PFSK-1 (cell line): Measurements from ENCODE around the gene SLC9A9.

ENCODE experiments used
- FOXP2 ChIP-seq: optimal IDR thresholded peaks from 2 replicates; pipeline ENCODE3; 2011; ENCODE audit warnings: borderline replicate concordance, control low read depth, inconsistent platforms; ENCODE audit not compliant: insufficient read depth; ENCODE audit errors: extremely low read length, extremely low read depth
- POLR2AphosphoS5 ChIP-seq: IDR thresholded peaks from 2 replicates; pipeline ENCODE4 v1.6.1; 2012; ENCODE audit warnings: low read depth, mild to moderate bottlenecking, control low read depth, low read length, moderate library complexity
- SIN3A ChIP-seq: IDR thresholded peaks from 2 replicates; pipeline ENCODE4 v1.6.1; 2012; ENCODE audit warnings: mild to moderate bottlenecking, low read length, moderate library complexity, borderline replicate concordance; ENCODE audit not compliant: insufficient read depth
- TAF1 ChIP-seq: IDR thresholded peaks from 2 replicates; pipeline ENCODE4 v1.6.1; 2012; ENCODE audit warnings: low read length, control low read depth, borderline replicate concordance; ENCODE audit not compliant: insufficient read depth
- TF ChIP-seq, protein P1 (sequence below), 2 experiments: IDR thresholded peaks; 2 replicates each; pipeline versions ENCODE4 v1.6.1 to v1.8.0; 2011 to 2012; ENCODE audit warnings: low read depth in 2 of 2, low read length in 2 of 2, control low read depth in 1 of 2, inconsistent platforms in 1 of 2, mild to moderate bottlenecking in 1 of 2, moderate library complexity in 1 of 2; ENCODE audit not compliant: insufficient read depth in 1 of 2

Gene SLC9A9

GRCh38 chr3:143273975-143274690 is 574.1 kb downstream of the SLC9A9 start:
- no peak for TF ChIP-seq SIN3A
- TF ChIP-seq POLR2AphosphoS5, result no peak
- no peak for TF ChIP-seq TAF1
- TF ChIP-seq FOXP2, result no peak
- TF ChIP-seq, protein P1, sequence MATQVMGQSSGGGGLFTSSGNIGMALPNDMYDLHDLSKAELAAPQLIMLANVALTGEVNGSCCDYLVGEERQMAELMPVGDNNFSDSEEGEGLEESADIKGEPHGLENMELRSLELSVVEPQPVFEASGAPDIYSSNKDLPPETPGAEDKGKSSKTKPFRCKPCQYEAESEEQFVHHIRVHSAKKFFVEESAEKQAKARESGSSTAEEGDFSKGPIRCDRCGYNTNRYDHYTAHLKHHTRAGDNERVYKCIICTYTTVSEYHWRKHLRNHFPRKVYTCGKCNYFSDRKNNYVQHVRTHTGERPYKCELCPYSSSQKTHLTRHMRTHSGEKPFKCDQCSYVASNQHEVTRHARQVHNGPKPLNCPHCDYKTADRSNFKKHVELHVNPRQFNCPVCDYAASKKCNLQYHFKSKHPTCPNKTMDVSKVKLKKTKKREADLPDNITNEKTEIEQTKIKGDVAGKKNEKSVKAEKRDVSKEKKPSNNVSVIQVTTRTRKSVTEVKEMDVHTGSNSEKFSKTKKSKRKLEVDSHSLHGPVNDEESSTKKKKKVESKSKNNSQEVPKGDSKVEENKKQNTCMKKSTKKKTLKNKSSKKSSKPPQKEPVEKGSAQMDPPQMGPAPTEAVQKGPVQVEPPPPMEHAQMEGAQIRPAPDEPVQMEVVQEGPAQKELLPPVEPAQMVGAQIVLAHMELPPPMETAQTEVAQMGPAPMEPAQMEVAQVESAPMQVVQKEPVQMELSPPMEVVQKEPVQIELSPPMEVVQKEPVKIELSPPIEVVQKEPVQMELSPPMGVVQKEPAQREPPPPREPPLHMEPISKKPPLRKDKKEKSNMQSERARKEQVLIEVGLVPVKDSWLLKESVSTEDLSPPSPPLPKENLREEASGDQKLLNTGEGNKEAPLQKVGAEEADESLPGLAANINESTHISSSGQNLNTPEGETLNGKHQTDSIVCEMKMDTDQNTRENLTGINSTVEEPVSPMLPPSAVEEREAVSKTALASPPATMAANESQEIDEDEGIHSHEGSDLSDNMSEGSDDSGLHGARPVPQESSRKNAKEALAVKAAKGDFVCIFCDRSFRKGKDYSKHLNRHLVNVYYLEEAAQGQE (IDR thresholded peaks at IDR 0.05; ENCODE audit: insufficient read depth in 1 of 2, low read depth in 2 of 2, low read length in 2 of 2), result no peak

GRCh38 chr3:143271136-143271535 is 577.1 kb downstream of the SLC9A9 start:
- TF ChIP-seq, protein P1 (IDR thresholded peaks at IDR 0.05; ENCODE audit: insufficient read depth in 1 of 2, low read depth in 2 of 2, low read length in 2 of 2), result no peak
- TF ChIP-seq FOXP2 (no peak), POLR2AphosphoS5 (no peak), SIN3A (no peak), TAF1 (no peak)

- TF ChIP-seq SIN3A, result no peak
- no peak for TF ChIP-seq POLR2AphosphoS5
- TF ChIP-seq, protein P1 (IDR thresholded peaks at IDR 0.05; ENCODE audit: insufficient read depth in 1 of 2, low read depth in 2 of 2, low read length in 2 of 2), result no peak
- no peak for TF ChIP-seq TAF1
- TF ChIP-seq FOXP2, result no peak
These were observed 578.5 kb downstream of the SLC9A9 start for GRCh38 chr3:143269741-143270140.

DNA sequence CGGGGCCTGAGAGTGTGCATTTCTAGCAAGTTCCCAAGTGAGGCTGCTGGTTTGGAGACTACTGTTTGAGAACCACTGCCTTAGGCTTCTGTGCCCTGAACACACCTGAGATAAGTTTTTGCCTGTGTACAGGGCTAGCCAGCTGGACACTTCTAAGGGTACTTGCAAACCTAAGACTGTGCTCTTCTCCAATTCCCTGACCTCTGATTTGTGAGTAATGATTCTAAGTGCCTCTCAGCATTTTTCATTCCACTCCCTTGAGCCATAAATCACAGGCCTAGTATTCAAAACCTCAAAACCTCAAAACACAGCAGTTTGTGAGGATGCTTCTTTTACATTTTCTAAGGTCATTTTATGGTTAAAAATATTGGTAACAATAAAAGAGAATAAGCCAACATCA is 580.3 kb downstream of the SLC9A9 start:
- TF ChIP-seq POLR2AphosphoS5 (no peak), TAF1 (no peak), SIN3A (no peak), FOXP2 (no peak)
- TF ChIP-seq, protein P1 (IDR thresholded peaks at IDR 0.05; ENCODE audit: insufficient read depth in 1 of 2, low read depth in 2 of 2, low read length in 2 of 2), result no peak

- TF ChIP-seq, protein P1 (IDR thresholded peaks at IDR 0.05; ENCODE audit: insufficient read depth in 1 of 2, low read depth in 2 of 2, low read length in 2 of 2), result no peak
- no peak for TF ChIP-seq FOXP2
- no peak for TF ChIP-seq TAF1
- no peak for TF ChIP-seq POLR2AphosphoS5
- no peak for TF ChIP-seq SIN3A
These were observed 581.3 kb downstream of the SLC9A9 start for GRCh38 chr3:143266927-143267326.
